AG10803 (cell line): ENCODE data around the gene CSRNP3.

Source experiments
- DNase-seq: peaks from one replicate; pipeline ENCODE4 v3.0.0; 2010; ENCODE audit warnings: low read depth
- H3K4me3 ChIP-seq: 2 replicates; pipeline ENCODE4 v1.5.1; 2011; ENCODE audit warnings: mild to moderate bottlenecking, low read length, control low read depth
- CTCF ChIP-seq: conservative IDR thresholded peaks from 2 replicates; pipeline ENCODE4 v1.5.1; 2011; ENCODE audit warnings: mild to moderate bottlenecking, low read length, control low read depth, inconsistent platforms

The CSRNP3 gene

DNA sequence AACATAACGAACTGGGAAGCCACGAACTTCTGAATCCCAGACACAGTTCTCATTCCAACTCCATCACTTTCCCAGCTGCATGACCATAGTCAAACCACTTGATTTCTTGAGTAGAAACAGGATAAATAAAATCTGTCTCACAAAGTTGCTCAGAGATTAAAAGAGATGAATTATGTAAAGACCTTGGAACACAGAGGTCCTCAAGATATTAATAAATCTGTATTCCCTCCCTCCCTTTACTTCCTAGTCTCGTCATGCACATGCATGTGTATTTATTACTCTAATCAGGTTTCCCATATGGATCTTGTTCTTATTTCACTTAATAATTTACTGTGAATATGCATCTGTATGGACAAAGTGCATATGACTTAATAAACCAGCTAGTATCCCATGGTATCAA is 21.1 kb upstream of the CSRNP3 start:
- DNase-seq = no peak
- H3K4me3 ChIP-seq = no peak overlapping the region
- no peak for TF ChIP-seq CTCF

GRCh38 chr2:165450156-165450555 is 19.3 kb upstream of the CSRNP3 start:
- TF ChIP-seq CTCF = no peak
- DNase-seq = no peak
- H3K4me3 ChIP-seq = no peak overlapping the region

GRCh38 chr2:165452327-165452726 is 17.2 kb upstream of the CSRNP3 start:
- DNase-seq = no peak
- no peak overlapping the region for H3K4me3 ChIP-seq
- TF ChIP-seq CTCF = no peak

- H3K4me3 ChIP-seq = no peak overlapping the region
- TF ChIP-seq CTCF = no peak
- DNase-seq = no peak
These were observed 15.9 kb upstream of the CSRNP3 start for GRCh38 chr2:165453561-165454094.

DNA sequence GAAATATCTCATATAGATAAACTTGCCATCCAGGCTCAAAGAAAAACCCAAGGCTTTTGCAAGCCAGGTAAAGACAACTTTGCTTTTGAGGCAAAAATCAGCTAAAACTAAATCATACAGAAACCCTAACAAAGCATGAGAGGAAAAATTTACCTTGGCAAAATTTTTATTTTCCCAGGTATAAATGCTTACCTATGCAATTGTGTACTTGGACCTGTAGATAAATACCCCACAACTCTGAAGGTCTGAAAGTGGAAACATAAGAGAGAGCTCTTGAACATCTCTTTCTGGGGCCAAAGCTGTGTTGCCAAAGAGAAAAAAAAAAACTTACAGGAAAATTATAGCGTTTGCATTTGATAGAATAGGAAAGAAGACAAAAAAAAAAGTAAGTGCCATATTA is 14.6 kb upstream of the CSRNP3 start:
- no peak for DNase-seq
- TF ChIP-seq CTCF = no peak
- no peak overlapping the region for H3K4me3 ChIP-seq

DNA sequence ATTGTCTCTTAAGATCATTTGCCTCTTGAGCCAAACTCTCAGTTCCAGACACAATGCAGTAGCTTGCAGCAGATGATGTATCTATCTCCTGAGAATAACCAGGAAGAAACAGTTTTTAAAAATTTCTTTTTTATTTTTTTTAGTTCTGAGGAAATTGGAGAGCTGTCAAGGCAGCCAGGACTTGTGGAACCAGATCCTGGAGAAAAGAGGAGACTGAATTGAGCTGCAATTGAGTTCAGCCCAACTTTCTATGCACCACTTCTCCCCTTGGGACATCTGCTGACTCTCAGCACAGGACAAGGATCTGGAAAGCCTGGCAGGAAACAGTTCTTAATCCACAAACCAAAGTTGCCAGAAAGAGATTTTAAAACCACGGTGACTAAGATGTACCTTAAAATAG is 13.5 kb upstream of the CSRNP3 start:
- no peak for TF ChIP-seq CTCF
- no peak for DNase-seq
- H3K4me3 ChIP-seq = no peak overlapping the region

DNA sequence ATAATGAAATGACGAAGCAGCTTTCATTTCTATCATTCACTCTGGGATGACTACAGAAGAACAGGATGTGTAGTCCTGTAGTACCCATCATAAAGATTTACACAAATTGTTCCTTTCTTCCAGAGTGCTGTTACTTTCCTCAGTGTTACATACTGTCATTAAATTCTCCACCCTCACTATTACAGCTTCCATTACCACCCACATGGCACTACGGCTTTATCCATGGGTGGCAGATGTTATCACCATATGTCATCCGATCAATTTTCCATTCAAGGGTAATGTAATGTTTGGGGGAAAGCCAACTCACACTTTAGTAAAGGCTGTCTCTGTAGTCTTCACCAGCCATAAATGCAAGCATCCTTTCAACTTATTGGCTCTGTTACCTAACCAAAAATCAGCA is 7.1 kb upstream of the CSRNP3 start:
- no peak for DNase-seq
- no peak for TF ChIP-seq CTCF
- no peak overlapping the region for H3K4me3 ChIP-seq
